ENCODE results near the gene UGT2B17.
"Not testable (repeated sequence)": the region's sequence is repeated elsewhere in the genome, so short reads cannot be mapped to it uniquely, and the experiment has no call there.

UGT2B17 gene

GRCh38 chr4:68570122-68570507, 6.0 kb downstream of the UGT2B17 start:
- DNase-seq (ENCODE audit: low read depth), result no peak
- H3K4me3 ChIP-seq (ENCODE audit: low read depth, low read length), result no peak overlapping the region

- no peak for DNase-seq (ENCODE audit: low read depth)
- no peak overlapping the region for H3K4me3 ChIP-seq (ENCODE audit: low read depth, low read length)
These were observed 6.5 kb downstream of the UGT2B17 start for GRCh38 chr4:68569466-68570121.

GRCh38 chr4:68569036-68569435, 7.1 kb downstream of the UGT2B17 start:
- DNase-seq (ENCODE audit: low read depth); H3K4me3 ChIP-seq (ENCODE audit: low read depth, low read length): not testable (repeated sequence)

- H3K4me3 ChIP-seq (ENCODE audit: low read depth, low read length); DNase-seq (ENCODE audit: low read depth): not testable (repeated sequence)
These were observed 7.6 kb downstream of the UGT2B17 start for GRCh38 chr4:68568535-68568934.

- not testable (repeated sequence) for DNase-seq (ENCODE audit: low read depth); H3K4me3 ChIP-seq (ENCODE audit: low read depth, low read length)
These were observed 9.8 kb downstream of the UGT2B17 start for GRCh38 chr4:68566364-68566763.

- H3K4me3 ChIP-seq (ENCODE audit: low read depth, low read length), result not testable (repeated sequence)
These were observed 11.0 kb downstream of the UGT2B17 start for GRCh38 chr4:68565082-68565481.

GRCh38 chr4:68560364-68561070, 15.6 kb downstream of the UGT2B17 start:
- DNase-seq (ENCODE audit: low read depth); H3K4me3 ChIP-seq (ENCODE audit: low read depth, low read length): not testable (repeated sequence)

More at GRCh38 chr4:68565082-68565481, 11.0 kb downstream of the UGT2B17 start:
- DNase-seq (ENCODE audit: low read depth), result not testable (repeated sequence)

- H3K4me3 ChIP-seq (ENCODE audit: low read depth, low read length); DNase-seq (ENCODE audit: low read depth): not testable (repeated sequence)
These were observed 22.3 kb downstream of the UGT2B17 start for GRCh38 chr4:68553830-68554229.

GRCh38 chr4:68552818-68553811, 23.0 kb downstream of the UGT2B17 start:
- not testable (repeated sequence) for DNase-seq (ENCODE audit: low read depth); H3K4me3 ChIP-seq (ENCODE audit: low read depth, low read length)

- H3K4me3 ChIP-seq (ENCODE audit: low read depth, low read length); DNase-seq (ENCODE audit: low read depth): not testable (repeated sequence)
These were observed 33.4 kb downstream of the UGT2B17 start for GRCh38 chr4:68542742-68543141.

- no peak for DNase-seq (ENCODE audit: low read depth)
- H3K4me3 ChIP-seq (ENCODE audit: low read depth, low read length), result no peak overlapping the region
These were observed 39.7 kb downstream of the UGT2B17 start for GRCh38 chr4:68536375-68536774.

- no peak overlapping the region for H3K4me3 ChIP-seq (ENCODE audit: low read depth, low read length)
These were observed 40.1 kb downstream of the UGT2B17 start for GRCh38 chr4:68535974-68536373.

GRCh38 chr4:68522232-68522631, 53.9 kb downstream of the UGT2B17 start:
- not testable (repeated sequence) for DNase-seq (ENCODE audit: low read depth); H3K4me3 ChIP-seq (ENCODE audit: low read depth, low read length)

More at GRCh38 chr4:68535974-68536373, 40.1 kb downstream of the UGT2B17 start:
- no peak for DNase-seq (ENCODE audit: low read depth)

GRCh38 chr4:68520985-68521384, 55.1 kb downstream of the UGT2B17 start:
- no peak for DNase-seq (ENCODE audit: low read depth)
- no peak overlapping the region for H3K4me3 ChIP-seq (ENCODE audit: low read depth, low read length)

- no peak overlapping the region for H3K4me3 ChIP-seq (ENCODE audit: low read depth, low read length)
- DNase-seq (ENCODE audit: low read depth), result no peak
These were observed 57.2 kb downstream of the UGT2B17 start for GRCh38 chr4:68518889-68519288.

- H3K4me3 ChIP-seq (ENCODE audit: low read depth, low read length); DNase-seq (ENCODE audit: low read depth): not testable (repeated sequence)
These were observed 70.7 kb downstream of the UGT2B17 start for GRCh38 chr4:68505452-68505851.

- H3K4me3 ChIP-seq (ENCODE audit: low read depth, low read length); DNase-seq (ENCODE audit: low read depth): not testable (repeated sequence)
These were observed 71.3 kb downstream of the UGT2B17 start for GRCh38 chr4:68504836-68505235.

- DNase-seq (ENCODE audit: low read depth), result not testable (repeated sequence)
These were observed 72.7 kb downstream of the UGT2B17 start for GRCh38 chr4:68503462-68503861.

GRCh38 chr4:68499021-68499420, 77.1 kb downstream of the UGT2B17 start:
- H3K4me3 ChIP-seq (ENCODE audit: low read depth, low read length), result no peak overlapping the region
- DNase-seq (ENCODE audit: low read depth), result no peak

More at GRCh38 chr4:68503462-68503861, 72.7 kb downstream of the UGT2B17 start:
- not testable (repeated sequence) for H3K4me3 ChIP-seq (ENCODE audit: low read depth, low read length)

Measured in skeletal muscle cell (primary cell).